Upper lobe of right lung (tissue), 1 donor: Measurements from ENCODE around the gene TTC6. TPM values are rescaled to one million over a fixed set of nuclear protein-coding genes. Genes with fewer than 3 reads are reported as not detected.

Experiments used
- ATAC-seq: fragments of 200-7000 bp; cut with Tn5 transposase; one replicate; pipeline ENCODE4 v1.9.1; 2020; ENCODE audit warnings: mild to moderate bottlenecking, moderate library complexity
- DNase-seq: peaks from one replicate; pipeline ENCODE4 v3.0.0-alpha.2; 2020
- H3K27ac ChIP-seq: fragments of 200-600 bp; one replicate; pipeline ENCODE4 v1.8.0; 2022
- H3K27me3 ChIP-seq: fragments of 200-600 bp; one replicate; pipeline ENCODE4 v1.8.0; 2022; ENCODE audit warnings: mild to moderate bottlenecking
- H3K36me3 ChIP-seq: fragments of 200-600 bp; one replicate; pipeline ENCODE4 v1.8.0; 2022
- H3K4me1 ChIP-seq: fragments of 200-600 bp; one replicate; pipeline ENCODE4 v1.8.0; 2022
- H3K4me3 ChIP-seq: fragments of 200-600 bp; one replicate; pipeline ENCODE4 v1.8.0; 2022; ENCODE audit warnings: mild to moderate bottlenecking
- H3K9me3 ChIP-seq: fragments of 200-600 bp; one replicate; pipeline ENCODE4 v1.8.0; 2022
- intact Hi-C: fragments of 100-400 bp; cut with DNase I; formaldehyde crosslinking; loops from one replicate; pipeline ENCODE4 v1.11.0; 2022
- total RNA-seq: library from RNA; stranded (reverse); fragmentation: NEBNext Ultra II Directional; extraction: Animal tissue kit (Norgen Biotek cat#: 25700); gene quantifications from one replicate; pipeline ENCODE4 v1.2.1, GENCODE V29; 2021
- TF ChIP-seq, protein P1 (sequence below): fragments of 200-600 bp; IDR thresholded peaks from one replicate; pipeline ENCODE4 v1.8.0; 2022; ENCODE audit warnings: antibody characterized with exemption
- donor health status: DM: no; HTN: yes; CAD: no; lungs with severe emphysema.

The TTC6 gene
- total RNA-seq, 1 donor from 2014 or later = 7.9 TPM

DNA sequence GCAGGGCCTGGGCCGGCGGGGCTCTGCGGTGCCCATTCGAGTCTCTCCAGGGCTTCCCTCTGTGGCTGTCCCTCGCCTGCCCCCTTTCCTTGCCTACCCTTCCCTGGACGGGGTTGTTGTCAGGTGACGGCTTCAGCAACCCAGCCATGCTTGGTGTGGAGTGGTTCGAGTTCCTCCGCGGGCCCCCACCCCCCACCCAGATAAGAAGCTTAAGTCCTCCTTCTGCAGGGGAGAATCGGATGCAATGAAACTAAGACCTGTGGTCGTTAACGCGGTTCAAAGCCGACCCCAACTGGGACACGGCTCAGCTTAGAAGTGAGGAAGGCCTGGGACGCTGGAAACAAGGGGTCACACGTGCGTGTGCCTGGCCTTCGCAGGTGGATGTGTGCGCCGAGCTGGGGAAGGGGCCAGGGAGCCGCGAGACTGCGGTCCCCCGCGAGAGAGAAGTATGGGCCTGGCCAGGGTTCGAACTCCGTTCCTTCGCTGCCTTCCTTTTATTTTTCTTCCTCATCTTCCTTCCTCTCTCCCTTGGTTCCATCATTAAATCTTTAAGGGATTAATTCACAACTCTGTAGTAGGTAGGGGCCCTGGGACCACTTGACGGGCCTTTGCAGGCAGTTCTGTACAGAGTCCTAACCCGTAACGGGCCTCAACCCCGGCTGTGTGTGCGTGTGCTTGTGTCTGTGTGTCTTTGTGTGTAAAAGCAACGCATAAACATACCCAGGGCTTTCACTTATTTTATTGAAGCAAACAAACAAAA is 3.5 kb downstream of the TTC6 start:
- no peaks in the 10 kb centered on the region for H3K9me3 ChIP-seq
- no peaks in the 10 kb centered on the region for H3K36me3 ChIP-seq
- peaks cover 88% of the 10 kb centered on the region for H3K27me3 ChIP-seq
- H3K4me3 ChIP-seq = peak overlapping the region; percentile 46
- intact Hi-C loops = no loop called here
- TF ChIP-seq, protein P1, sequence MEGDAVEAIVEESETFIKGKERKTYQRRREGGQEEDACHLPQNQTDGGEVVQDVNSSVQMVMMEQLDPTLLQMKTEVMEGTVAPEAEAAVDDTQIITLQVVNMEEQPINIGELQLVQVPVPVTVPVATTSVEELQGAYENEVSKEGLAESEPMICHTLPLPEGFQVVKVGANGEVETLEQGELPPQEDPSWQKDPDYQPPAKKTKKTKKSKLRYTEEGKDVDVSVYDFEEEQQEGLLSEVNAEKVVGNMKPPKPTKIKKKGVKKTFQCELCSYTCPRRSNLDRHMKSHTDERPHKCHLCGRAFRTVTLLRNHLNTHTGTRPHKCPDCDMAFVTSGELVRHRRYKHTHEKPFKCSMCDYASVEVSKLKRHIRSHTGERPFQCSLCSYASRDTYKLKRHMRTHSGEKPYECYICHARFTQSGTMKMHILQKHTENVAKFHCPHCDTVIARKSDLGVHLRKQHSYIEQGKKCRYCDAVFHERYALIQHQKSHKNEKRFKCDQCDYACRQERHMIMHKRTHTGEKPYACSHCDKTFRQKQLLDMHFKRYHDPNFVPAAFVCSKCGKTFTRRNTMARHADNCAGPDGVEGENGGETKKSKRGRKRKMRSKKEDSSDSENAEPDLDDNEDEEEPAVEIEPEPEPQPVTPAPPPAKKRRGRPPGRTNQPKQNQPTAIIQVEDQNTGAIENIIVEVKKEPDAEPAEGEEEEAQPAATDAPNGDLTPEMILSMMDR = no peak
- no peak for DNase-seq
- peak overlapping the region; percentile 86 for H3K27ac ChIP-seq
- peaks cover 16% of the 10 kb centered on the region for H3K4me1 ChIP-seq
- no peak for ATAC-seq

DNA sequence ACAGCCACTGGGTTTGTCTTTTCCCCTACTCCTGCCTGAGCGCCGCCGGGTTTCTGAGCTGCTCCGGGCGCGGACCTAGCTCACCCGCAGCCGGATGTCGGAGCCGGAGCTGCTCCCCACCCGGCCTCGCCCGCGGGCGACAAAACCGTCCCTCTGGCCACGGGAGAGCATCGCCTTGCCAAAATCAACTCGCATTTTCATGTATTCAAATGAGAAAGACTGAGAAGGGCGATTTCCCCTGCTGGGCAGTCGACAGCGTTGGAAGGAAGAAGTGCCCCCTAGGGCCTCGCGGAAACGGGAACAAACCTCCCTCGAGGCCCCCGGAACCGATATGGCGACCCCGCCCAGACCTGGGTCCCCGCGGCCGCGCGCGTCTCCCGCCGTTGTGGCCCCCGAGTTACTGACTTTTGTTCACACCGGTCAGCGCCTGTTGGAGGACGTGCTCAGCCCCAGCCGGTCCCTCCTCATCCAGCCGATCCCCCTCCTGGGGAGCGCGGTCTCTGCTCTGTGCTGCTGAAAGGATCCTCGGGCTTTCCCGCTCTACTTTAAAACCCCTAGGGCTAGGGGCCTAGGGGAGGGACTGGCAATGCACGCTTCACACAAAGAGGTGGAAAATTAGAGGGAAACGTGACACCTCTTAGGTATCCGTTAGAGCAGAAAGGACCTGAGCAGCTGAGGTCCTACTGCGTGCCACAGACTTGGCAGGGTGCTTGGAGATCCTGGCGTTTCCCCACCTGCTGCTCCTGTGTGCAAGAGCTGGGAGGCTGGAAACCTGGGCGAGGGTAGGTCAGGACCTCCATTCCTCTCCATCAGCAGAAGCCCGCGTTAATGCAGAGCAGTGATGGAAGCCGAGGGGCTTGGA is 4.3 kb downstream of the TTC6 start:
- Histone ChIP-seq H3K27ac (peak overlapping the region; percentile 86), H3K4me3 (peak overlapping the region; percentile 46), H3K27me3 (peaks cover 82% of the 10 kb centered on the region), H3K9me3 (no peaks in the 10 kb centered on the region), H3K4me1 (peaks cover 12% of the 10 kb centered on the region), H3K36me3 (no peaks in the 10 kb centered on the region)
- peak; percentile 69 for DNase-seq
- intact Hi-C loops = no loop called here
- no peak for ATAC-seq
- TF ChIP-seq, protein P1 = no peak

GRCh38 chr14:37600880-37601741 is 5.7 kb downstream of the TTC6 start:
- peaks cover 6% of the 10 kb centered on the region for H3K4me1 ChIP-seq
- no peaks in the 10 kb centered on the region for H3K9me3 ChIP-seq
- DNase-seq = no peak
- no peaks in the 10 kb centered on the region for H3K36me3 ChIP-seq
- TF ChIP-seq, protein P1 = no peak
- H3K27me3 ChIP-seq = peaks cover 72% of the 10 kb centered on the region
- H3K27ac ChIP-seq = no peak overlapping the region
- no peak for ATAC-seq
- H3K4me3 ChIP-seq = no peak overlapping the region
- intact Hi-C loops = no loop called here

- Histone ChIP-seq H3K27me3 (peaks cover 69% of the 10 kb centered on the region), H3K9me3 (no peaks in the 10 kb centered on the region), H3K27ac (no peak overlapping the region), H3K36me3 (no peaks in the 10 kb centered on the region), H3K4me3 (no peak overlapping the region), H3K4me1 (peaks cover 6% of the 10 kb centered on the region)
- intact Hi-C loops = no loop called here
- ATAC-seq (no peak), DNase-seq (no peak)
- TF ChIP-seq, protein P1 = no peak
These were observed 6.4 kb downstream of the TTC6 start for GRCh38 chr14:37601865-37602264.
